NCI-H1417 (cell line): ENCODE measurements around the gene CENPS.
"Not testable (repeated sequence)": the region's sequence is repeated elsewhere in the genome, so short reads cannot be mapped to it uniquely, and the experiment has no call there.

ENCODE experiments used
- DNase-seq, 3 experiments: peaks; one replicate each; lab custom pipeline; 2025; lab: John Stamatoyannopoulos, UW

The CENPS gene

GRCh38 chr1:10419351-10419750 lies 10.9 kb upstream of the CENPS start:
- DNase-seq = peak in 1 of 3 experiments; percentile 17

DNA sequence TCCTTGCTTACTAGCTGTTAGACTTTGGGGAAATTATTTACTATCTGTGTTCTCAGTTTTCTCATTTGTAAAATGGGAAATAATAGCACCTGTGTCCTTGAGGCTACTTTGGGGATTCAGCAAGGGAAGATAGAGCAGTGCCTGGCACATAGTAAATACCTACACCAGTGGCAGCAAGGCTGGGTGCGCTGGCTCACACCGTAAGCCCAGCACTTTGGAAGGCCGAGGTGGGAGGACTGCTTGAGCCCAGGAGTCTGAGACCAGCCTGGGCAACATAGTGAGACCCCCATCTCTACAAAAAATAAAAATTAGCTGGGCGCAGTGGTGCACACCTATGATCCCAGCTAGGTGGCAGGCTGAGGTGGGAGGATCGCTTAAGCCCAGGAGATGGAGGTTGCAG lies 8.6 kb upstream of the CENPS start:
- no peak for DNase-seq

DNA sequence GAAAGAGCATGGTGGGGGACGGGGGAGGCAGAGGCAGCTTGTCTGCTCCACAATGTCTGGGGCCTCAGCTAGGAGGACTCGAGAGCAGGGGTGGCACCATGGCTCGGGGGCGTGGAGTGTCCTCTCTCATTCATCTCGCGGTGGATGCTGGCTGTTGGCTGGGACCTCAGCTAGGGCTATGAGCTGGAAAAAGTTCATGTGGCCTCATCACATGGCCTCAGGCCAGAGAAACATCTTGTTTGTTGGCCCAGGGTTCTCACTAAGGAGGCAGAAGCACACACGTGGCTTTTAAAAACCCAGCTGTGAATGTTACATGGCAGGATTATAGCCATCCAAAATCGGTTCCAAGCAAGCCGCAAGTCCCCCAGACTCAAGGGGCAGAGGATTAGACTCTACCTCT lies 6.2 kb upstream of the CENPS start:
- no peak for DNase-seq

GRCh38 chr1:10424651-10425050 lies 5.6 kb upstream of the CENPS start:
- DNase-seq = no peak

DNA sequence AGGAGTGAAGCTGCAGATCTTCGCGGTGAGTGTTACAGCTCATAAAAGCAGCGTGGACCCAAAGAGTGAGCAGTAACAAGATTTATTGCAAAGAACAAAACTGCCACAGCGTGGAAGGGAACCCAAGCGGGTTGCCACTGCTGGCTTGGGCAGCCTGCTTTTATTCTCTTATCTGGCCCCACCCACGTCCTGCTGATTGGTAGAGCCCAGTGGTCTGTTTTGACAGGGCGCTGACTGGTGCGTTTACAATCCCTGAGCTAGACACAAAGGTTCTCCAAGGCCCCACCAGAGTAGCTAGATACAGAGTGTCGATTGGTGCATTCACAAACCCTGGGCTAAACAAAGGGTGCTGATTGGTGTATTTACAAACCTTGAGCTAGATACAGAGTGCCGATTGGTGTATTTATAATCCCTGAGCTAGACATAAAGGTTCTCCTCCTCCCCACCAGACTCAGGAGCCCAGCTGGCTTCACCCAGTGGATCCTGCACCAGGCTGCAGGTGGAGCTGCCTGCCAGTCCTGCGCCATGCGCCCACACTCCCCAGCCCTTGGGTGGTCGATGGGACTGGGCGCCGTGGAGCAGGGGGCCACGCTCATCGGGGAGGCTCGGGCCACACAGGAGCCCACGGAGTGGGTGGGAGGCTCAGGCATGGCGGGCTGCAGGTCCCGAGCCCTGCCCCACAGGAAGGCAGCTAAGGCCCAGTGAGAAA lies 4.3 kb upstream of the CENPS start:
- DNase-seq = not testable (repeated sequence)

GRCh38 chr1:10426535-10426848 lies 3.7 kb upstream of the CENPS start:
- DNase-seq = not testable (repeated sequence)

- DNase-seq = no peak
Measured at GRCh38 chr1:10428984-10429383, 1.2 kb upstream of the CENPS start.

DNA sequence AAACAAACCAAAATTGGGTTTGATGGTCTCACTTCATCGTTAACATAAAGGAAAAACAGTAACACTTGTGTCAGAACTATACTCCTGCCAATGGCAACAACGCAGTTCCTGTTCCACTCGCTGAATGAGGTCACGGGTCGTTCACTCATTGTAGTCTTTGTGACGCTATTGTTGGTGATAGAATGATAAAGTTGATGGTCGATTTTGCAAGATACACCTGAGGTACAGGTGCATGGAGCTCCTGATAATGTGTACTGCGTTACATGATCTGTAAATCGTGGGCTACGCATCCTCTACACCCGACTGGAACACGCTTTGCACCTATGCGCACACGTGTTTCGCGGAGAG lies 391 bp upstream of the CENPS start:
- DNase-seq = no peak

DNA sequence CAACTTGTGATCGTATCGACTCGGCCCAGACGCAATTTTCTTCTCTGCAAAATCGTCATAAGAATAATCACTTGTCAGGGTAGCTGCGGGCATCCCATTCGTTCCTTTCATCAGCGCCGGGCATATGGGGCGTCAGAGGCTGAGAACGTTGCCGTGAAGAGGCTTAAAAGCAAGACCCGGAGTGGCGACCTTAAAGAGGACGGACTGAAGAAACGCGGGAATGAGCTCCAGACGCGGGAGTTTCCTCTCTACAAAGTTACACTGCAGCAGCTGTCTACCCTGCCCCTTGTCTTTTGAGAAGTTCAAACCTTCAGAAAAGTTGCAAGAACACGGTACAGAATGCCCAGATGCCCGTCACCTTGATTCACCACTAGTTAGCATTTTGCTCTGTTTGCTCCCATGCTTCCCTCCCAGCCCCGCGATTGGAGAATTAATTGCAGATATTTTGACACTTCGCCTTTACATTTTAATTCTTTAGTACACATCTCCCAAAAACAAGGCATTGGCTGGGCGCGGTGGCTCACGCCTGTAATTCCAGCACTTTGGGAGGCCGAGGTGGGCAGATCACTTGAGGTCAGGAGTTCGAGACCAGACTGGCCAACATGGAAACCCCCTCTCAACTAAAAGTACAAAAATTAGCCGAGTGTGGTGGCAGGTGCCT lies 967 bp downstream of the CENPS start:
- peak in 1 of 3 experiments; percentile 26 for DNase-seq

DNA sequence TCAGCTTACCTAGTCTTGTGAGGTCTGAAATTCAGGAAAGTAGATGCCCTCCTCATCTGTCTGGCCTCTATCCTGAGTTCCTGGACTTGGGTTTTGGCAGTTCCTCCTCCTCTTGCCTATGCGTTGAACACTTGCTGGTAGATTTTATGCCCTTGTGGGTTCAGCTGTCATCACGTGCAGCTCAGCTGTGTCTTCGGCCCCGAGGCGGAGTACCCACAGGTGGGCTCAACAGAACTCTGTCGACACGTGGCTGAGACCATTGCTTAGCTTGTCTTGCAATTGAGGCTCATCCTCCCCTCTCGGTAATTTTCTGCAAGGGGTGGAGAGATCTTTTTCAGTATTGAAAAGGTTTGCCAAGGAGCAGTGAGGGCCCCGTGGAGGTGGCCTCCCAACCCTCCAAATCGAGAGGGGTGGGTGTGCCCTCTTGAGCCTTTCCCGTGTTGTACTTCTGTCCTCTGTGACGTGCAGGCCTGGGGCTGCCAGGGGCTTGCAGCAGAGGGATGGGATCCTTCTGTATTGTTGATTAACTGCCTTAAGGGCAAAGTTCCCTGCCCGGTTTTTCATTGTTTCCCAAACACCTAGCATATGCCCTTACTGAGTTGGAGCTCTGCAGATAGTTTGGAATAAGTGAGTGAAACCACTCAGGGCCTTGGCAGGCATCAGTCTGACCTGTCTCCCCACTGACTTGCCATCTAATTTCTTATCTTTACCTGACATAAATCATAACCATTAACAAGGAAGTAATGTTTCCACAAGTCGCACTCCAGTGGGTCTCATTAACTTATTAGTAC lies 2.9 kb downstream of the CENPS start:
- peak in 2 of 3 experiments; percentile 39 to 82 for DNase-seq

DNA sequence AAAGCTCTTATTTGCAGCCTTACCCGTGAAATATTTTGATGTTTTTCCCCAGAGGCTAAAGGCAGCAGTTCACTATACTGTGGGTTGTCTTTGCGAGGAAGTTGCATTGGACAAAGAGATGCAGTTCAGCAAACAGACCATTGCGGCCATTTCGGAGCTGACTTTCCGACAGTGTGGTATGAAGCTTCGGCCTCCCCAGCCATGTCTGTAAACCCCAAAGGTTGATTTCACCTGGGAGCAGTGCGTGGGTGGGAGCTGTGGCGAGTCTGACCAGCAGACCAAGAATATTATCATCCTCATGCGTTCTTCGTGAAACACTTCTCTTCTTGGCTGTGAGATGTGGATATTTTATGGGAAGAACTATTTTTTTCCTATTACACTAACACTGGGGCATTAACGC lies 3.6 kb downstream of the CENPS start:
- DNase-seq = no peak

GRCh38 chr1:10434590-10434989 lies 4.4 kb downstream of the CENPS start:
- peak in 1 of 3 experiments; percentile 40 for DNase-seq

DNA sequence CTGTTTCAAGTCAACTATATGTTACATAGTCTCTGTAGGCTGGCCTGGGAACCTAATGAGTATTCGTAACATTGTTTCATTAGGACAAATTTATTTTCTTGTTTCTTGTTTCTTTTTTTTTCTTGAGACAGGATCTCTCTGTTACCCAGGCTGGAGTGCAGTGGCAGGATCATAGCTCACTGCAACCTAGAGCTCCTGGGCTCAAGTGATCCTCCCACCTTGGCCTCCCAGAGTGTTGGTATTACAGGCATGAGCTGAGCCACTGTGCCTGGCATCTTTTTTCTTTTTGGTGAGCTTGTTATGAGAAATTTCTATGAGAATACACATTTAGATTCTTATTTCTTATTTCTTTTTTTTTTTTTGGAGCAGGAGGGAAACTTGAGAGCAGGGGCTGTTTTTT lies 6.8 kb downstream of the CENPS start:
- no peak for DNase-seq

DNA sequence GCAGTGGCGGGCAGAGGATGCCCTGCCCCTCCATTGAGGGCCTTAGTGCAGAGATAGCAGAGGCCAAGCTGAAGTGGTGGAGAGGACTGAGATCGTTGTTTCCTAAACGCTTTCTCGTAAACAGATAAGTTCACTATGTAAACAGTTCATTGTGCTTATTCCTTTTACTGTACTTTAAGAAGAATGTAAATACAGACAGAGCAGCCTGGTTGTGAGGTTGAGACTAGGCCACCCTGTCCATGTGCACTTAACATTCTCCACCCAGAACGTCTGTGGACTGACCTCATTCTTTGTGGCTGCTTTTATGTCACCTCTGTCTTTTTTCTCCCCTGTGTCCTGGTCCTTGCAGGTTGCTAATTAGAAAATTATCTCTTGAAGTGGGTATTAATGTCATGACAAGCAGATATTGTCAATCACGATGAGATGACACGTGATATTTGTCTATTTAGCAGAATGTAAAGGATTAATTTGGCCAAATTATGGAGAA lies 8.5 kb downstream of the CENPS start:
- peak in 1 of 3 experiments; percentile 69 for DNase-seq

DNA sequence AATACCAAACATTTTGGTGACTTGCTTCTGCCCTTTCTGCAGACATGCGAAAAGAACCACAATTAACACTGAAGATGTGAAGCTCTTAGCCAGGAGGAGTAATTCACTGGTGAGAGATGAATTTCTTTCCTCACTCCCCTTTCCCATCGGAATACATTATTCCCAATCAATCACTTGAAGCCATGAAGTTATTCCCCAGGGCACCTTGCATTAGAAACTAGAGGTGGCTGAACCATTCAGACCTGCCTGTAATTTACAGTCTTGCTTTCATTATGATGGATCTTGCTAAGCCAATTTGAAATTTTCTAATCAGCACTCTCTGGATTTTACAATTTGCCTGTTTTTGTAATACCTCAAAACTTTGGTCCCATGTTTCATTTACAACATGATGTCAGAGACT lies 10.1 kb downstream of the CENPS start:
- no peak for DNase-seq

- no peak for DNase-seq
Measured at GRCh38 chr1:10440794-10441193, 10.6 kb downstream of the CENPS start.

DNA sequence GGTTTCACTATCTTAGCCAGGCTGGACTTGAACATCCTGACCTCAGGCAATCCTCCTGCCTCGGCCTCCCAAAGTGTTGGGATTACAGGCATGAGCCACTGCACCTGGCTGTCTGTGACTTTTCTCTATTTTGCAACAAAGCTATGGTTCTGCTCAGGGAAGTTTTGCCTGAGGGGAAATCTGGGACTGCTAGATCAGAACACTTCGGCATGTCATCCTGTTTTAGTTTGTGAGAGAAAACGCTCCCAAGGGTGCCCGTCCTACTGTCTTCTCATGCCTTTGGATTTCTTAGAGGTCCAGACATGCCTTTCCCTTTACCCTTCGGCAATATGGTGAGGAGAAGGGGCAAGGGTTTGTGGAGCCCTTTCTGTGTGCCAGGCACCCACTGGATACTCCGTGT lies 14.0 kb downstream of the CENPS start:
- no peak for DNase-seq

DNA sequence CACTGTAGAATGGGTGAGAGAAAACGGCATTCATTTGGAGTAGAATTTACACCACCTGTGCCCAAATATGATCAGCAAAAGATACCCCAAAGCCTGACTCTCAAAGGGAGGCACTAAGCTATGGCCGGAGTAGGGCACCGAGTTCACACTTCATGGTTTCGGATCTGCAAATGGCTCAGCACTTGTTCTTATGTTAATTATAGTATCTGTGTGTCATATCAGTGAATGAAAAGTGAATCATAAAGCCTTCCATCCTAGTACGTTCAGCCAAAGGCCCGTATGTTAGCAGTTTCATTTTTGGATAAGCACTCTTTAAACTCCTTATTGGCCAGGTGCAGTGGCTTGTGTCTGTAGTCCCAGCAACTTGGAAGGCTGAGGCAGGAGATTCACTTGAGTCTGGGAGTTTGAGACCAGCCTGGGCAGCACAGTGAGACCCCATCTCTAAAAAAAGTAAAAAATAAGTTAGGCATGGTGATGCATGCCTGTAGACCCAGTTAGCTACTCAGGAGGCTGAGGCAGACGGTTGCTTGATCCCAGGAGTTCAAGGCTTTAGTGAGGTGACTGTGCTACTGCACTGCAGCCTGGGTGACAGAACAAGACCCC lies 14.7 kb downstream of the CENPS start:
- no peak for DNase-seq

- DNase-seq = no peak
Measured at GRCh38 chr1:10446790-10447422, 16.7 kb downstream of the CENPS start.

DNA sequence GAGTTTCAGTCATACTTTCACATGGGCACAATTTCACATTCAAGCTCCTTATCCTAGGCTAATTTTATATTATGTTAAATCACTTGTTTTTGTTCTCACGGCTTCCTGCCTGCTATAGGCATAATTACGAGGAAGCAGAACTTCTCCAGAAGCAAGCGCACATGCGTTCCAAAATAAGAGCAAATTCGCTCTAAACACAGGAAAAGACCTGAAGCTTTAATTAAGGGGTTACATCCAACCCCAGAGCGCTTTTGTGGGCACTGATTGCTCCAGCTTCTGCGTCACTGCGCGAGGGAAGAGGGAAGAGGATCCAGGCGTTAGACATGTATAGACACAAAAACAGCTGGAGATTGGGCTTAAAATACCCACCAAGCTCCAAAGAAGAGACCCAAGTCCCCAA lies 19.5 kb downstream of the CENPS start, which contains the start of gene CORT:
TSS of gene CORT (plus strand) at position 281 of the 400 bp plus-strand sequence. CDS start 193 bp downstream, outside the sequence.
- DNase-seq = no peak

GRCh38 chr1:10450156-10450814 lies 20.1 kb downstream of the CENPS start:
- no peak for DNase-seq
